Measurements from ENCODE around the gene MYL5.

The MYL5 gene

DNA sequence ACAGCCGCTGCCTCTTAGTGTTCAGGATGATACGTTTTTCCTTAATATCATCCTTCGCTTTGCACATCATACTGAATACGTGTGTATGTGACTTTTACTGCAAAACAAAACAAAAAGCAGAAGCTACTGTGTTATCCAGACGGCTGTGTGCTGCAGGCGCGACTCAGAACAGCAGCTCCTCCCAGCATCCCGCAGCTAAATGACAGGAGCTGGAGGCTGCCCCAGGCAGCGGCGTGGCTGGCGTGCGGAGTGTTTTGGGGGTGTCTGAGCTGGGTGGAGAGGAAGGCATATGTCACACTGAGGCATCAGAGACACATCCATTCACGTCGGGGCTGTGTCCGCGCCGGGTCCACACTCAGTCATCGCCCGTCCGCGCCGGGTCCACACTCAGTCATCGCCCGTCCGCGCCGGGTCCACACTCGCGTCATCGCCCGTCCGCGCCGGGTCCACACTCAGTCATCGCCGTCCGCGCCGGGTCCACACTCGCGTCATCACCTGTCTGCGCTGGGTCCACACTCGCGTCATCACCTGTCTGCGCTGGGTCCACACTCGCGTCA, 47.9 kb downstream of the MYL5 start:
- TF ChIP-seq, protein P1, sequence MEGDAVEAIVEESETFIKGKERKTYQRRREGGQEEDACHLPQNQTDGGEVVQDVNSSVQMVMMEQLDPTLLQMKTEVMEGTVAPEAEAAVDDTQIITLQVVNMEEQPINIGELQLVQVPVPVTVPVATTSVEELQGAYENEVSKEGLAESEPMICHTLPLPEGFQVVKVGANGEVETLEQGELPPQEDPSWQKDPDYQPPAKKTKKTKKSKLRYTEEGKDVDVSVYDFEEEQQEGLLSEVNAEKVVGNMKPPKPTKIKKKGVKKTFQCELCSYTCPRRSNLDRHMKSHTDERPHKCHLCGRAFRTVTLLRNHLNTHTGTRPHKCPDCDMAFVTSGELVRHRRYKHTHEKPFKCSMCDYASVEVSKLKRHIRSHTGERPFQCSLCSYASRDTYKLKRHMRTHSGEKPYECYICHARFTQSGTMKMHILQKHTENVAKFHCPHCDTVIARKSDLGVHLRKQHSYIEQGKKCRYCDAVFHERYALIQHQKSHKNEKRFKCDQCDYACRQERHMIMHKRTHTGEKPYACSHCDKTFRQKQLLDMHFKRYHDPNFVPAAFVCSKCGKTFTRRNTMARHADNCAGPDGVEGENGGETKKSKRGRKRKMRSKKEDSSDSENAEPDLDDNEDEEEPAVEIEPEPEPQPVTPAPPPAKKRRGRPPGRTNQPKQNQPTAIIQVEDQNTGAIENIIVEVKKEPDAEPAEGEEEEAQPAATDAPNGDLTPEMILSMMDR (IDR thresholded peaks at IDR 0.05; ENCODE audit: borderline replicate concordance, insufficient read depth, low read depth, low read length) = no peak
- no peak overlapping the region for H3K4me3 ChIP-seq (ENCODE audit: low read depth, low read length)

DNA sequence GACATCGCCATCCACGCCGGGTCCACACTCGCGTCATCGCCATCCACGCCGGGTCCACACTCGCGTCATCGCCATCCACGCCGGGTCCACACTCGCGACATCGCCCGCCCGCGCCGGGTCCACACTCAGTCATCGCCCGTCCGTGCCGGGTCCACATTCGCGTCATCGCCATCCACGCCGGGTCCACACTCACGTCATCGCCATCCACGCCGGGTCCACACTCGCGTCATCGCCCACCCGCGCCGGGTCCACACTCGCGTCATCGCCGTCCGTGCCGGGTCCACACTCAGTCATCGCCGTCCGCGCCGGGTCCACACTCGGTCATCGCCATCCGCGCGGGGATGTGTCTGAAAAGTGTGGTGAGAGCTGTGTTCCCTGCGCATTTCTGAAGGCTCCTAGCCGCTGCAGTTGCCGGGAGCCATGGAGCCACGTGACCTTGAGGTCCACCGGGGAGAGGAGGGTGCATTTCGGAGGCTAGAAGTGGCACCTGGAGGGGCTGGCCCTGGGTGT, 48.6 kb downstream of the MYL5 start:
- TF ChIP-seq, protein P1 (IDR thresholded peaks at IDR 0.05; ENCODE audit: borderline replicate concordance, insufficient read depth, low read depth, low read length) = no peak
- H3K4me3 ChIP-seq (ENCODE audit: low read depth, low read length) = no peak overlapping the region

DNA sequence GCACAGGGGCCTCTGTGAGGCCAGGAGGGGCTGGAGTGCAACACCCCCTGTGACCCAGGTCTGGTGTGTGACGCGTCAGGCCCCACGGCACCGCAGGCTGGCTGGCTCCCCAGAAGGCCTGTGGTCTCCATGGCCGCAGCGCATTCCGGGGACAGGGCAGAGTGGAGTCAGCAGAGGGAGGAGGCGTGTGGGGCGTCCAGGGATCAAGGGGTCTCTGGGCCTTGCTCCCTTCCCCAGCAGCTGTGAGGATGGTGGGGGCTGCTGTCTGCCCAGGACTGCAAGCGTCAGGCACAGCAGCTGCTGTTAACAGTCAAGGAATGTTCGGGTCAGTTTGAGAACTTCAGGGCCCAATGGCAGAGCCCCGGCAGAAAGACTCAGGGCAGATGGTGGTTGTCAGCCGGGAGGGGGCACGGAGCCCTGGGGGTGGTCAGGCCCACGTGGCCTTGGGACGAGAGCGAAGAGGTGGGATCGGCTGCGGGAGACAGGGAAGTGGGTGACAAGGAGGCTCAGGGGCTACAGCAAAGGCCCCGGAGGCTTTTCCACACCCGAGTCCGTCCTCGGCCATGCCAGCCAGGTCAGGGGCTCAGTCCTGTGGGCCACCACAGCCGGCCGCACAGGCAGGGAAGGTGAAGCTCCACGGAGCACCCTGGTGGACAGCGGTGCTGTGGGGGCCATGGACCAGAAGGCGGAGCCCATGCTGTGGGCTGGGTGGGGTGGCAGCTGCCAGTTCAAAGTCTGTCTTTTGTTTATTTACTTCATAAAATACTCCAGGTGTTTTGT, 49.6 kb downstream of the MYL5 start:
- no peak overlapping the region for H3K4me3 ChIP-seq (ENCODE audit: low read depth, low read length)

DNA sequence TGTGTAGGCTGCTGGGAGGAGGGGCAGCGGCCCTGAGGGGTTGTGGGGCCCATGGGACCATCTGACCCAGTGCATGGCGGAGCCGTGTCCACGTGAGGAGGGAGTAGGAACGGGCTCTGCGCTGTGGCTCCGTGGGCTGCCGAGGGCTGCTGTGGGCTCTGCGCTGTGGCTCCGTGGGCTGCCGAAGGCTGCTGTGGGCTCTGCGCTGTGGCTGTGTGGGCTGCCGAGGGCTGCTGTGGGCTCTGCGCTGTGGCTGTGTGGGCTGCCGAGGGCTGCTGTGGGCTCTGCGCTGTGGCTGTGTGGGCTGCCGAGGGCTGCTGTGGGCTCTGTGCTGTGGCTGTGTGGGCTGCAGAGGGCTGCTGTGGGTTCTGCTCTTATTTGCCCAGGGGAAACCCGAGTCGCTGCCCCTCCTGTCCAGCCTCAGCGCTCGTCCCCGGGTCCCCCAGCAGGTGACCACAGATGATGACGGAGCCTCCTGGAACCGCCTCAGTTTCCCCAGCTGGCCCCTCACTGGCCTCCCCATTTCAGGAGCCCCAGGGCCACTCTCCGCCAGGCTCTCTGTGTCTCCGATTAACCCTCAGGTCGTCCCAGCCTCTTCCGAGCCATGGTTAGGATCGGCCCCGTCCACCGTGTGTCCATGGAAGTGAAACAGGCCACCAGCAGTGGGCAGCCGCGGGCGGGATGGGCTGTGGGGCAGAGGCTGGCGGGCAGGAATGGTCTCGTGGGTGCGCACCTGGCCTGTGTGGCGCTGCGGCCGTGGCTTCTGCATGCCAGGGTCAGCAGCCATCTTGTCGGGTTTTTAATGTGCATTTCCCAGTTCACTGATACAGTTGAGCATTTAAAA, 51.3 kb downstream of the MYL5 start:
- TF ChIP-seq, protein P1 (IDR thresholded peaks at IDR 0.05; ENCODE audit: borderline replicate concordance, insufficient read depth, low read depth, low read length) = no peak
- no peak overlapping the region for H3K4me3 ChIP-seq (ENCODE audit: low read depth, low read length)

More for the DNA sequence above, 49.6 kb downstream of the MYL5 start:
- TF ChIP-seq, protein P1 (IDR thresholded peaks at IDR 0.05; ENCODE audit: borderline replicate concordance, insufficient read depth, low read depth, low read length) = no peak

DNA sequence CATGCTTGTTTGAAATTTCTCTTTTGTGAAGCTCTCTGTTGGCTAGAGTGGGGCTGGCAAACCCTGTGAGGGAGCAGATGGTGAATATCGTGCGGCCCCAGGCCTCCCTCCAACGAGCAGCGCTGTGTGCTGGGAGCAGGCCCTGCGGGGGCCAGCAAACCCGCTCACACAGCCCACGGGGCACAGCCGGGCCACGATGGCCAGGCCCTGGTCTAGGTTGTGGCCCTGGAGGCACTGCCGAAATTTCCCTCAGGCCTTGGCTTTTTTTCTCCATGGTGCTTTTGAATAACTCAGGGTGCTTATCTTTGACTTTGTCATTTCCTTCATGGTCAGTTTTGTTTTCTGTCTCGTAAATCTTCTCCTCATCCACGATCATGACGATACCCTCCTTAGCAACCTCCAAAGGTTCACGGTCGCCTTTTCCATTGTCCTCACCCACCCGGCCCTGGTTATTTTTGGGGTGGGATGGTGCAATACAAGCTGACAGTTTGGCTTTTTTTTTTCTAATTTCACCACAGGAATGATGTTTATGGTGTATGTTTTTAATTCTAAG, 52.0 kb downstream of the MYL5 start:
- TF ChIP-seq, protein P1 (IDR thresholded peaks at IDR 0.05; ENCODE audit: borderline replicate concordance, insufficient read depth, low read depth, low read length) = no peak
- no peak overlapping the region for H3K4me3 ChIP-seq (ENCODE audit: low read depth, low read length)

DNA sequence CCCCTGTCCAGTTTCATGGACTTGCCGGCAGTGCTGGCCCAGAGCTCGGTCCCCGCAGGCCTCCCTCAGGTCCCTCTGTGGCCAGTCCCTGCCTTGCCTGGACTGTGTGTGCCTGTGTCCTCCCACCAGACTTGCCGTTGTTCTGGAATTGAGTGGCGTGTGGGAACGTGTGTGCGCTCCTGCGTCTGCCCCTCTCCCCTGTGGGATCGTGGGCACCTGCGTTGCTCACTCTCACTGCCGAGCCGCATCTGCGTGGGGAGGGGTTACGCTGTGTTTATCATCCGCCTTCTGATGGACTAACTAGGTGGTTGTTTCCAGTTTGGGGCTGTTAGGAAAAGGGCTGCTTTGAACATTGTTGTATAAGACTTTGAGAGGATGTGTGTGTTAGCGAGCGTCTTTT, 52.5 kb downstream of the MYL5 start:
- TF ChIP-seq, protein P1 (IDR thresholded peaks at IDR 0.05; ENCODE audit: borderline replicate concordance, insufficient read depth, low read depth, low read length) = no peak
- H3K4me3 ChIP-seq (ENCODE audit: low read depth, low read length) = no peak overlapping the region
